HepG2 (cell line): Measurements from ENCODE around the gene WDCP. TPM values are rescaled to one million over a fixed set of nuclear protein-coding genes. Genes with fewer than 3 reads are reported as not detected.
A peak's percentile ranks its signal among the peaks of the same experiment; 100 is the strongest.

Experiments
- AHR ChIP-seq: IDR thresholded peaks from 2 replicates; pipeline ENCODE4 v1.6.1; 2018; ENCODE audit warnings: missing genetic modification reagents, missing compliant biosample characterization
- GABPB1 ChIP-seq: IDR thresholded peaks from 2 replicates; pipeline ENCODE4 v1.6.1; 2016; ENCODE audit warnings: mild to moderate bottlenecking, missing genetic modification reagents, moderate library complexity, missing compliant biosample characterization
- GFI1 ChIP-seq: sonication (generic); formaldehyde crosslinking; IDR thresholded peaks from 2 replicates; pipeline ENCODE4 v1.5.0; 2020; ENCODE audit warnings: missing genetic modification reagents, mild to moderate bottlenecking, borderline replicate concordance
- ISL2 ChIP-seq: sonication (generic); formaldehyde crosslinking; IDR thresholded peaks from 2 replicates; pipeline ENCODE4 v1.5.0; 2020; ENCODE audit warnings: missing genetic modification reagents
- NR3C1 ChIP-seq: sonication (generic); formaldehyde crosslinking; IDR thresholded peaks from 2 replicates; pipeline ENCODE4 v1.4.0; 2020; ENCODE audit warnings: missing genetic modification reagents
- PPARG ChIP-seq: conservative IDR thresholded peaks from 2 replicates; pipeline ENCODE4 v1.6.1; 2016; ENCODE audit warnings: missing biosample characterization, missing genetic modification reagents
- REPIN1 ChIP-seq: sonication (generic); formaldehyde crosslinking; IDR thresholded peaks from 2 replicates; pipeline ENCODE4 v1.8.0; 2022; ENCODE audit warnings: missing genetic modification reagents, low read depth, mild to moderate bottlenecking, borderline replicate concordance
- SMARCC2 ChIP-seq: fragments of 450-650 bp; IDR thresholded peaks from 2 replicates; pipeline ENCODE4 v1.6.1; 2017; ENCODE audit warnings: antibody characterized with exemption, mild to moderate bottlenecking
- SNAPC2 ChIP-seq: sonication (generic); formaldehyde crosslinking; IDR thresholded peaks from 2 replicates; pipeline ENCODE4 v1.8.1; 2022; ENCODE audit warnings: mild to moderate bottlenecking, missing genetic modification reagents
- SOX13 ChIP-seq, 3 experiments: fragments of 450-650 bp in 1 of 3; sonication (generic) in 1 of 3; formaldehyde crosslinking in 1 of 3; IDR thresholded peaks in 2 of 3; conservative IDR thresholded peaks in 1 of 3; 2 replicates each; pipeline versions ENCODE4 v1.5.0 to v1.6.1; 2016 to 2020; ENCODE audit warnings: antibody characterized with exemption in 1 of 3, mild to moderate bottlenecking in 1 of 3, missing compliant biosample characterization in 1 of 3, missing genetic modification reagents in 1 of 3, moderate library complexity in 1 of 3
- SOX5 ChIP-seq: IDR thresholded peaks from 2 replicates; pipeline ENCODE4 v1.6.1; 2016; ENCODE audit warnings: borderline replicate concordance
- ZNF335 ChIP-seq: sonication (generic); formaldehyde crosslinking; IDR thresholded peaks from 2 replicates; pipeline ENCODE4 v1.4.0; 2020; ENCODE audit warnings: missing genetic modification reagents
- ZNF678 ChIP-seq: sonication (generic); formaldehyde crosslinking; IDR thresholded peaks from 2 replicates; pipeline ENCODE4 v1.4.0; 2020; ENCODE audit warnings: mild to moderate bottlenecking, missing genetic modification reagents
- ZNF747 ChIP-seq: sonication (generic); formaldehyde crosslinking; IDR thresholded peaks from 2 replicates; pipeline ENCODE4 v1.8.1; 2023; ENCODE audit warnings: missing genetic modification reagents, mild to moderate bottlenecking, borderline replicate concordance
- ZSCAN29 ChIP-seq: sonication (generic); formaldehyde crosslinking; conservative IDR thresholded peaks from 2 replicates; pipeline ENCODE4 v1.4.0; 2020; ENCODE audit warnings: mild to moderate bottlenecking, missing genetic modification reagents
- polyA plus RNA-seq, 8 experiments: library from polyadenylated mRNA; depleted of rRNA in 3 of 8; stranded (reverse) in 7 of 8; unstranded in 1 of 8; fragments of >200 nt; fragmentation: Illumina TruSeq in 4 of 8; extraction: Trizol in 4 of 8; gene quantifications; 2 replicates each; pipeline versions ENCODE4 v1.2.1 to v1.2.3, GENCODE V29; 2011 to 2016; ENCODE audit warnings: low read depth in 4 of 8, missing spikeins in 1 of 8, mixed read lengths in 1 of 8; ENCODE audit not compliant: insufficient read depth in 1 of 8
- total RNA-seq, 5 experiments: library from RNA; depleted of rRNA; stranded (reverse); fragments of >200 nt; fragmentation: Illumina TruSeq; extraction: Trizol; gene quantifications; 2 replicates each; pipeline ENCODE4 v1.2.3, GENCODE V29; 2016; ENCODE audit warnings: low read depth in 1 of 5
- TF ChIP-seq, protein P1 (sequence below): sonication (generic); formaldehyde crosslinking; IDR thresholded peaks from 2 replicates; pipeline ENCODE4 v1.4.0; 2020; ENCODE audit warnings: missing genetic modification reagents
- TF ChIP-seq, protein P2 (sequence below): sonication (generic); formaldehyde crosslinking; IDR thresholded peaks from 2 replicates; pipeline ENCODE4 v1.8.1; 2022; ENCODE audit warnings: mild to moderate bottlenecking, missing genetic modification reagents
- TF ChIP-seq, protein P3 (sequence below): IDR thresholded peaks from 2 replicates; pipeline ENCODE4 v1.6.1; 2016; ENCODE audit warnings: missing compliant biosample characterization, missing genetic modification reagents, borderline replicate concordance

Gene WDCP
- total and polyA plus RNA-seq, 2 of the 13 experiments (the other 11 are each of a cell fraction or from before 2014, with no cell fraction given), result 17.4 to 22.6 TPM

DNA sequence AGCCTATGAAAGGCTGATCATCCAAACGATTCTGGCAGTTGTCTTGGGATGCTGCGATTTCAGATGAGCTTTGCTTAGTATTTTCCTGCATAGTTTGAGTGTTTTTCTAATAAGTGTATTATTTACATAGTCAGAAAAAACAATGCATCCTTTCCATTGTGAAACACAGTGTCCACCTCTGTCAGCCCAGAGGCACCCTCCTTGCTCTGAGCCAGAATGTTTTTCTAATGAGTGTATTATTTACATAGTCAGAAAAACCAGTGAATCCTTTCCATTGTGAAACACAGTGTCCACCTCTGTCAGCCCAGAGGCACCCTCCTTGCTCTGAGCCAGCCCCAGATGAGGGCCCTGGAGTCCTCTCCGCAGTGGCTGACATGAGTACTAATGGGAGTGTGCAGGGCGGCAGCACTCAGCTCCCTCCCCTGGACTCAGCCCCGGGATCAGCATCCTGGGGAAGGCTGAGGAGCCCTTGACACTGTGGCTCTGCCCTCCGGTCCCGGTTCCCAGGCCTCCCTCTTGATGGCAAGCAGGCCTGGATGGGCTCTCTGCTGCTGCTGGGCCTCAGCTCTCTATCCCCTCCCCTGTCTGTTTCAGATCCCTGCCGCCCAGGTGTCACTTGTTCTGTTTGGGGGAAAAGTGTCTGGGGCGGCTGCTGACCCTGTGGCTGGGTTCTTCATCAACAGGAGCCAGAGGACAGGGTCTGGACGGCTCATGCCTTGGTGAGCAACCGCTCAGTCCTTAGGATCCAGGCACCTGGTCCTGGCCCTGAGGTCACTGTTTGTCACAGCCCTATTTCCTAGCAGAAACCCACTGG lies 31.4 kb downstream of the WDCP start (continued):
- TF ChIP-seq ZNF335 (0 out of 2 replicates have a peak, but pooled peaks have one; percentile 55), AHR (CRISPR knock-in tag) (0 out of 2 replicates have a peak, but pooled peaks have one; percentile 65), ZSCAN29 (peak; percentile 44), SOX13 (IDR thresholded peaks at IDR 0.05) (peak; percentile 97), SOX13 (CRISPR knock-in tag; conservative IDR thresholded peaks at IDR 0.05 in 1 of 2, IDR thresholded peaks at IDR 0.05 in 1 of 2) (peak in 1 of 2 experiments; percentile 99; a peak in 2 of 4 replicates), ZNF678 (CRISPR knock-in tag) (no peak), NR3C1 (no peak), ZNF747 (CRISPR knock-in tag) (peak; percentile 47; the same call in 1 of the 2 replicates), PPARG (no peak; the same call in 1 of the 2 replicates), SNAPC2 (CRISPR knock-in tag) (no peak), GABPB1 (peak; percentile 46; the same call in 1 of the 2 replicates), SOX5 (peak; percentile 100), REPIN1 (CRISPR knock-in tag) (0 out of 2 replicates have a peak, but pooled peaks have one; percentile 59), SMARCC2 (0 out of 2 replicates have a peak, but pooled peaks have one; percentile 10), ISL2 (0 out of 2 replicates have a peak, but pooled peaks have one; percentile 29), GFI1 (peak; percentile 87; the same call in 1 of the 2 replicates)
- TF ChIP-seq, protein P1, sequence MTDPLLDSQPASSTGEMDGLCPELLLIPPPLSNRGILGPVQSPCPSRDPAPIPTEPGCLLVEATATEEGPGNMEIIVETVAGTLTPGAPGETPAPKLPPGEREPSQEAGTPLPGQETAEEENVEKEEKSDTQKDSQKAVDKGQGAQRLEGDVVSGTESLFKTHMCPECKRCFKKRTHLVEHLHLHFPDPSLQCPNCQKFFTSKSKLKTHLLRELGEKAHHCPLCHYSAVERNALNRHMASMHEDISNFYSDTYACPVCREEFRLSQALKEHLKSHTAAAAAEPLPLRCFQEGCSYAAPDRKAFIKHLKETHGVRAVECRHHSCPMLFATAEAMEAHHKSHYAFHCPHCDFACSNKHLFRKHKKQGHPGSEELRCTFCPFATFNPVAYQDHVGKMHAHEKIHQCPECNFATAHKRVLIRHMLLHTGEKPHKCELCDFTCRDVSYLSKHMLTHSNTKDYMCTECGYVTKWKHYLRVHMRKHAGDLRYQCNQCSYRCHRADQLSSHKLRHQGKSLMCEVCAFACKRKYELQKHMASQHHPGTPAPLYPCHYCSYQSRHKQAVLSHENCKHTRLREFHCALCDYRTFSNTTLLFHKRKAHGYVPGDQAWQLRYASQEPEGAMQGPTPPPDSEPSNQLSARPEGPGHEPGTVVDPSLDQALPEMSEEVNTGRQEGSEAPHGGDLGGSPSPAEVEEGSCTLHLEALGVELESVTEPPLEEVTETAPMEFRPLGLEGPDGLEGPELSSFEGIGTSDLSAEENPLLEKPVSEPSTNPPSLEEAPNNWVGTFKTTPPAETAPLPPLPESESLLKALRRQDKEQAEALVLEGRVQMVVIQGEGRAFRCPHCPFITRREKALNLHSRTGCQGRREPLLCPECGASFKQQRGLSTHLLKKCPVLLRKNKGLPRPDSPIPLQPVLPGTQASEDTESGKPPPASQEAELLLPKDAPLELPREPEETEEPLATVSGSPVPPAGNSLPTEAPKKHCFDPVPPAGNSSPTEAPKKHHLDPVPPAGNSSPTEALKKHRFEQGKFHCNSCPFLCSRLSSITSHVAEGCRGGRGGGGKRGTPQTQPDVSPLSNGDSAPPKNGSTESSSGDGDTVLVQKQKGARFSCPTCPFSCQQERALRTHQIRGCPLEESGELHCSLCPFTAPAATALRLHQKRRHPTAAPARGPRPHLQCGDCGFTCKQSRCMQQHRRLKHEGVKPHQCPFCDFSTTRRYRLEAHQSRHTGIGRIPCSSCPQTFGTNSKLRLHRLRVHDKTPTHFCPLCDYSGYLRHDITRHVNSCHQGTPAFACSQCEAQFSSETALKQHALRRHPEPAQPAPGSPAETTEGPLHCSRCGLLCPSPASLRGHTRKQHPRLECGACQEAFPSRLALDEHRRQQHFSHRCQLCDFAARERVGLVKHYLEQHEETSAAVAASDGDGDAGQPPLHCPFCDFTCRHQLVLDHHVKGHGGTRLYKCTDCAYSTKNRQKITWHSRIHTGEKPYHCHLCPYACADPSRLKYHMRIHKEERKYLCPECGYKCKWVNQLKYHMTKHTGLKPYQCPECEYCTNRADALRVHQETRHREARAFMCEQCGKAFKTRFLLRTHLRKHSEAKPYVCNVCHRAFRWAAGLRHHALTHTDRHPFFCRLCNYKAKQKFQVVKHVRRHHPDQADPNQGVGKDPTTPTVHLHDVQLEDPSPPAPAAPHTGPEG (CRISPR knock-in tag), result peak; percentile 34; the same call in 1 of the 2 replicates
- TF ChIP-seq, protein P2, sequence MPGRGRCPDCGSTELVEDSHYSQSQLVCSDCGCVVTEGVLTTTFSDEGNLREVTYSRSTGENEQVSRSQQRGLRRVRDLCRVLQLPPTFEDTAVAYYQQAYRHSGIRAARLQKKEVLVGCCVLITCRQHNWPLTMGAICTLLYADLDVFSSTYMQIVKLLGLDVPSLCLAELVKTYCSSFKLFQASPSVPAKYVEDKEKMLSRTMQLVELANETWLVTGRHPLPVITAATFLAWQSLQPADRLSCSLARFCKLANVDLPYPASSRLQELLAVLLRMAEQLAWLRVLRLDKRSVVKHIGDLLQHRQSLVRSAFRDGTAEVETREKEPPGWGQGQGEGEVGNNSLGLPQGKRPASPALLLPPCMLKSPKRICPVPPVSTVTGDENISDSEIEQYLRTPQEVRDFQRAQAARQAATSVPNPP, result no peak
- TF ChIP-seq, protein P3, sequence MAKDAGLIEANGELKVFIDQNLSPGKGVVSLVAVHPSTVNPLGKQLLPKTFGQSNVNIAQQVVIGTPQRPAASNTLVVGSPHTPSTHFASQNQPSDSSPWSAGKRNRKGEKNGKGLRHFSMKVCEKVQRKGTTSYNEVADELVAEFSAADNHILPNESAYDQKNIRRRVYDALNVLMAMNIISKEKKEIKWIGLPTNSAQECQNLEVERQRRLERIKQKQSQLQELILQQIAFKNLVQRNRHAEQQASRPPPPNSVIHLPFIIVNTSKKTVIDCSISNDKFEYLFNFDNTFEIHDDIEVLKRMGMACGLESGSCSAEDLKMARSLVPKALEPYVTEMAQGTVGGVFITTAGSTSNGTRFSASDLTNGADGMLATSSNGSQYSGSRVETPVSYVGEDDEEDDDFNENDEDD (CRISPR knock-in tag), result peak; percentile 25; the same call in 1 of the 2 replicates
